K562 (cell line): ENCODE data around the gene KLHL35. TPM values are rescaled to one million over a fixed set of nuclear protein-coding genes. Genes with fewer than 3 reads are reported as not detected.

Source experiments
- DPF2 ChIP-seq: fragments of 450-650 bp; IDR thresholded peaks from 2 replicates; pipeline ENCODE4 v1.6.1; 2016
- GATAD2B ChIP-seq: fragments of 450-650 bp; IDR thresholded peaks from 2 replicates; pipeline ENCODE4 v1.6.1; 2017; ENCODE audit warnings: mild to moderate bottlenecking, borderline replicate concordance
- JUND ChIP-seq, 2 experiments: IDR thresholded peaks; 2 replicates in 1 of 2; 3 replicates in 1 of 2; pipeline ENCODE4 v1.6.1; 2011; ENCODE audit warnings: borderline replicate concordance in 2 of 2, low read depth in 2 of 2, low read length in 2 of 2, improper control_type of control experiment in 1 of 2, missing biosample characterization in 1 of 2, missing genetic modification characterization in 1 of 2, missing genetic modification reagents in 1 of 2
- KDM1A ChIP-seq, 2 experiments: fragments of 450-650 bp; IDR thresholded peaks; 2 replicates each; pipeline ENCODE4 v1.6.1; 2016; ENCODE audit warnings: mild to moderate bottlenecking in 2 of 2
- L3MBTL2 ChIP-seq: fragments of 450-650 bp; IDR thresholded peaks from 2 replicates; pipeline ENCODE4 v1.6.1; 2016; ENCODE audit warnings: mild to moderate bottlenecking, moderate library complexity
- NFXL1 ChIP-seq: fragments of 450-650 bp; formaldehyde crosslinking; IDR thresholded peaks from 2 replicates; pipeline ENCODE4 v1.4.0; 2021; ENCODE audit warnings: mild to moderate bottlenecking
- NR3C1 ChIP-seq: sonication (generic); formaldehyde crosslinking; IDR thresholded peaks from 2 replicates; pipeline ENCODE4 v1.8.1; 2022; ENCODE audit warnings: missing genetic modification reagents
- TCF3 ChIP-seq: sonication (generic); formaldehyde crosslinking; IDR thresholded peaks from 2 replicates; pipeline ENCODE4 v1.4.0; 2020; ENCODE audit warnings: mild to moderate bottlenecking, missing genetic modification reagents
- TGIF2 ChIP-seq: sonication (generic); formaldehyde crosslinking; IDR thresholded peaks from 2 replicates; pipeline ENCODE4 v1.8.1; 2022; ENCODE audit warnings: mild to moderate bottlenecking, missing genetic modification reagents, moderate library complexity
- TRIM24 ChIP-seq, 2 experiments: fragments of 450-650 bp; IDR thresholded peaks; 2 replicates each; pipeline ENCODE4 v1.6.1; 2016
- XRCC3 ChIP-seq: fragments of 450-650 bp; IDR thresholded peaks from 2 replicates; pipeline ENCODE4 v1.6.1; 2017; ENCODE audit warnings: mild to moderate bottlenecking, moderate library complexity
- YY1 ChIP-seq, 3 experiments: IDR thresholded peaks; 2 replicates each; pipeline ENCODE4 v1.6.1; 2011; ENCODE audit warnings: low read length in 2 of 3, mild to moderate bottlenecking in 2 of 3, moderate library complexity in 2 of 3, borderline replicate concordance in 1 of 3, control low read depth in 1 of 3, low read depth in 1 of 3; ENCODE audit not compliant: insufficient read depth in 3 of 3, insufficient replicate concordance in 2 of 3, control insufficient read depth in 1 of 3, insufficient read length in 1 of 3; ENCODE audit errors: extremely low read depth in 1 of 3
- ZFPM2 ChIP-seq: fragments of 250-450 bp; sonication (Bioruptor Pico); IDR thresholded peaks from 2 replicates; pipeline ENCODE4 v1.5.1; 2022; ENCODE audit warnings: mild to moderate bottlenecking
- ZNF324 ChIP-seq: fragments of 250-450 bp; sonication (Bioruptor Pico); IDR thresholded peaks from 2 replicates; pipeline ENCODE4 v1.4.0; 2020; ENCODE audit warnings: mild to moderate bottlenecking
- polyA plus RNA-seq, 8 experiments: library from polyadenylated mRNA; depleted of rRNA in 4 of 8; stranded (reverse) in 5 of 8; unstranded in 3 of 8; fragments of >200 nt; fragmentation: Nextera tagmentation in 2 of 8; fragmentation: Illumina TruSeq in 1 of 8; extraction: Ambion mirVana in 2 of 8; extraction: Trizol in 1 of 8; gene quantifications; 2 replicates each; pipeline versions ENCODE4 v1.2.1 to v1.2.3, GENCODE V29; 2011 to 2014; ENCODE audit warnings: inconsistent platforms in 1 of 8, missing spikeins in 1 of 8
- total RNA-seq, 7 experiments: library from RNA; depleted of rRNA in 6 of 7; stranded (reverse); fragments of >200 nt in 6 of 7; fragmentation: Illumina TruSeq in 2 of 7; extraction: Trizol in 2 of 7; gene quantifications; 2 replicates each; pipeline versions ENCODE4 v1.2.1 to v1.2.3, GENCODE V29; 2011 to 2021; ENCODE audit warnings: low replicate concordance in 1 of 7
- TF ChIP-seq, protein P1 (sequence below): fragments of 450-650 bp; IDR thresholded peaks from 2 replicates; pipeline ENCODE4 v1.6.1; 2014; ENCODE audit warnings: low read depth, mild to moderate bottlenecking, moderate library complexity, borderline replicate concordance
- TF ChIP-seq, protein P2 (sequence below): sonication (generic); formaldehyde crosslinking; IDR thresholded peaks from 2 replicates; pipeline ENCODE4 v1.8.1; 2023; ENCODE audit warnings: missing genetic modification reagents, mild to moderate bottlenecking, borderline replicate concordance
- TF ChIP-seq, protein P3 (sequence below): sonication (generic); formaldehyde crosslinking; IDR thresholded peaks from 2 replicates; pipeline ENCODE4 v1.8.0; 2022; ENCODE audit warnings: missing genetic modification reagents, mild to moderate bottlenecking, moderate library complexity, borderline replicate concordance

KLHL35 gene
- total and polyA plus RNA-seq, 9 of the 15 experiments (the other 6 are each of a cell fraction or from before 2014, with no cell fraction given): not detected

DNA sequence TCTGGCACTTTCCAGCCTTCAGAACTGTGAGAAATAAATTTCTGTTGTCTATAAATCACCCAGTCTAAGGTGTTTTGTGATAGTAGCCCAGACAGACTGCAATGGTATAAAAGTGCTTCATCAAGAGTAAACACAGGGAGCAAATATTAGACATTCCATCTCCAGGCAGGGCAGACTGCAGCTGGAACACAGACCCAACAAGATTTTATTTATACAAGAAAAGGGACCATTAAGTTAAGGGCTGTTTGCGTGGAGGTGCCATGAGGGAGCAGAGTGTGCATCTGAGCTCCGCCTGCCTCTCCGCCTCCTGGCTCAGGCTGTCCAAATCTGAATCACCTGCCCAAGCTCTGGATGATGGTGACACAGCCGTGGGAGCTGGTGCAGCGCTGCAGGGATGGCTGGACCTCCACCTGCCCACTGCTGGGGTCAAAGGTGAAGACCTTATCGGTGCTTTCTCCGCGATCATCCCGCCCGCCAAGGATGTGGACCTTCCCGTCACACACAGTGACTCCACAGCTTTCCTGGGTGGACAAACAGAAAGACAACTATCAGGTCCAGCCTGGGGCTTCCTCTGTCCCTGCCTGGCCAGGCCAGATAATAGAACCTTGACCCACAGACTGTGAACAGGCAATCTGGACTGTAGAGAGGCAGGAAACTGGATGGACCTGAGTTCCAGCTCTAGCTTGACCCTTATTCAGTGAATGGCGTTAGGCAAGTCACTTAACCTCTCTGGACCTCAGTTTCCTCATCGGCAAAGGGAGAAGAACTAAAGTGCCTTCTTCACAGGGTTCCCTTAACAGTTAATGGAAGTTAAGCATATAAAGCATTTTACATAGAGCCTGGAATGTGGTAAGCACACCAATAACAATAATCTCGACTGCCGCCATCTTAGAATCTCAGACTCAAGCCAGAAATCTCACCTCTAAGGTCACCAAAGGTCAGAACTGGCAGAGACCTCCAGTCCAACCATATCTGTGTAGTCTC is 10.5 kb downstream of the KLHL35 start (continued):
- 0 out of 2 replicates have a peak, but pooled peaks have one; percentile 19 for TF ChIP-seq JUND (IDR thresholded peaks at IDR 0.05; ENCODE audit: borderline replicate concordance, low read depth, low read length)
- TF ChIP-seq JUND (tag; IDR thresholded peaks at IDR 0.05; ENCODE audit: borderline replicate concordance, low read depth, low read length): peak; percentile 28; the same call in 1 of the 3 replicates
- TF ChIP-seq, protein P1, sequence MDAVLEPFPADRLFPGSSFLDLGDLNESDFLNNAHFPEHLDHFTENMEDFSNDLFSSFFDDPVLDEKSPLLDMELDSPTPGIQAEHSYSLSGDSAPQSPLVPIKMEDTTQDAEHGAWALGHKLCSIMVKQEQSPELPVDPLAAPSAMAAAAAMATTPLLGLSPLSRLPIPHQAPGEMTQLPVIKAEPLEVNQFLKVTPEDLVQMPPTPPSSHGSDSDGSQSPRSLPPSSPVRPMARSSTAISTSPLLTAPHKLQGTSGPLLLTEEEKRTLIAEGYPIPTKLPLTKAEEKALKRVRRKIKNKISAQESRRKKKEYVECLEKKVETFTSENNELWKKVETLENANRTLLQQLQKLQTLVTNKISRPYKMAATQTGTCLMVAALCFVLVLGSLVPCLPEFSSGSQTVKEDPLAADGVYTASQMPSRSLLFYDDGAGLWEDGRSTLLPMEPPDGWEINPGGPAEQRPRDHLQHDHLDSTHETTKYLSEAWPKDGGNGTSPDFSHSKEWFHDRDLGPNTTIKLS: no peak
- TF ChIP-seq, protein P2, sequence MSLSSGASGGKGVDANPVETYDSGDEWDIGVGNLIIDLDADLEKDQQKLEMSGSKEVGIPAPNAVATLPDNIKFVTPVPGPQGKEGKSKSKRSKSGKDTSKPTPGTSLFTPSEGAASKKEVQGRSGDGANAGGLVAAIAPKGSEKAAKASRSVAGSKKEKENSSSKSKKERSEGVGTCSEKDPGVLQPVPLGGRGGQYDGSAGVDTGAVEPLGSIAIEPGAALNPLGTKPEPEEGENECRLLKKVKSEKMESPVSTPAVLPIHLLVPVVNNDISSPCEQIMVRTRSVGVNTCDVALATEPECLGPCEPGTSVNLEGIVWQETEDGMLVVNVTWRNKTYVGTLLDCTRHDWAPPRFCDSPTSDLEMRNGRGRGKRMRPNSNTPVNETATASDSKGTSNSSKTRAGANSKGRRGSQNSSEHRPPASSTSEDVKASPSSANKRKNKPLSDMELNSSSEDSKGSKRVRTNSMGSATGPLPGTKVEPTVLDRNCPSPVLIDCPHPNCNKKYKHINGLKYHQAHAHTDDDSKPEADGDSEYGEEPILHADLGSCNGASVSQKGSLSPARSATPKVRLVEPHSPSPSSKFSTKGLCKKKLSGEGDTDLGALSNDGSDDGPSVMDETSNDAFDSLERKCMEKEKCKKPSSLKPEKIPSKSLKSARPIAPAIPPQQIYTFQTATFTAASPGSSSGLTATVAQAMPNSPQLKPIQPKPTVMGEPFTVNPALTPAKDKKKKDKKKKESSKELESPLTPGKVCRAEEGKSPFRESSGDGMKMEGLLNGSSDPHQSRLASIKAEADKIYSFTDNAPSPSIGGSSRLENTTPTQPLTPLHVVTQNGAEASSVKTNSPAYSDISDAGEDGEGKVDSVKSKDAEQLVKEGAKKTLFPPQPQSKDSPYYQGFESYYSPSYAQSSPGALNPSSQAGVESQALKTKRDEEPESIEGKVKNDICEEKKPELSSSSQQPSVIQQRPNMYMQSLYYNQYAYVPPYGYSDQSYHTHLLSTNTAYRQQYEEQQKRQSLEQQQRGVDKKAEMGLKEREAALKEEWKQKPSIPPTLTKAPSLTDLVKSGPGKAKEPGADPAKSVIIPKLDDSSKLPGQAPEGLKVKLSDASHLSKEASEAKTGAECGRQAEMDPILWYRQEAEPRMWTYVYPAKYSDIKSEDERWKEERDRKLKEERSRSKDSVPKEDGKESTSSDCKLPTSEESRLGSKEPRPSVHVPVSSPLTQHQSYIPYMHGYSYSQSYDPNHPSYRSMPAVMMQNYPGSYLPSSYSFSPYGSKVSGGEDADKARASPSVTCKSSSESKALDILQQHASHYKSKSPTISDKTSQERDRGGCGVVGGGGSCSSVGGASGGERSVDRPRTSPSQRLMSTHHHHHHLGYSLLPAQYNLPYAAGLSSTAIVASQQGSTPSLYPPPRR (CRISPR knock-in tag): no peak
- TF ChIP-seq TRIM24 (IDR thresholded peaks at IDR 0.05): peak in 1 of 2 experiments; percentile 58; a peak in 2 of 4 replicates
- TF ChIP-seq, protein P3, sequence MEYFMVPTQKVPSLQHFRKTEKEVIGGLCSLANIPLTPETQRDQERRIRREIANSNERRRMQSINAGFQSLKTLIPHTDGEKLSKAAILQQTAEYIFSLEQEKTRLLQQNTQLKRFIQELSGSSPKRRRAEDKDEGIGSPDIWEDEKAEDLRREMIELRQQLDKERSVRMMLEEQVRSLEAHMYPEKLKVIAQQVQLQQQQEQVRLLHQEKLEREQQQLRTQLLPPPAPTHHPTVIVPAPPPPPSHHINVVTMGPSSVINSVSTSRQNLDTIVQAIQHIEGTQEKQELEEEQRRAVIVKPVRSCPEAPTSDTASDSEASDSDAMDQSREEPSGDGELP (CRISPR knock-in tag): peak; percentile 63; the same call in 1 of the 2 replicates
- TF ChIP-seq TCF3 (CRISPR knock-in tag): peak; percentile 93
- TF ChIP-seq TGIF2 (CRISPR knock-in tag): no peak
- 0 out of 2 replicates have a peak, but pooled peaks have one; percentile 41 for TF ChIP-seq GATAD2B
- TF ChIP-seq ZFPM2: no peak
- peak; percentile 89 to 90 for TF ChIP-seq KDM1A (IDR thresholded peaks at IDR 0.05)
- no peak for TF ChIP-seq ZNF324 (CRISPR knock-in tag)
- no peak for TF ChIP-seq L3MBTL2
- no peak for TF ChIP-seq NFXL1 (CRISPR knock-in tag)
- no peak for TF ChIP-seq YY1 (IDR thresholded peaks at IDR 0.05; ENCODE audit: borderline replicate concordance in 1 of 3, control insufficient read depth in 1 of 3, extremely low read depth in 1 of 3, insufficient read depth in 3 of 3, insufficient read length in 1 of 3, insufficient replicate concordance in 2 of 3, low read depth in 1 of 3, low read length in 2 of 3)
- no peak for TF ChIP-seq XRCC3
- peak; percentile 75 for TF ChIP-seq DPF2
- no peak for TF ChIP-seq NR3C1 (CRISPR knock-in tag)
